SW 1271 (cell line): ENCODE results near the gene TSC1.

Source experiments
- DNase-seq, 2 experiments: peaks; one replicate each; lab custom pipeline; 2025; lab: John Stamatoyannopoulos, UW

TSC1 gene

GRCh38 chr9:132862533-132862932 lies 81.9 kb downstream of the TSC1 start:
- DNase-seq: no peak

GRCh38 chr9:132861666-132862065 lies 82.8 kb downstream of the TSC1 start:
- no peak for DNase-seq

- no peak for DNase-seq
Measured at GRCh38 chr9:132858751-132859150, 85.7 kb downstream of the TSC1 start.

GRCh38 chr9:132857616-132858342 lies 86.6 kb downstream of the TSC1 start:
- no peak for DNase-seq

GRCh38 chr9:132857031-132857430 lies 87.4 kb downstream of the TSC1 start:
- no peak for DNase-seq

- DNase-seq: no peak
Measured at GRCh38 chr9:132855904-132856303, 88.5 kb downstream of the TSC1 start.

- no peak for DNase-seq
Measured at GRCh38 chr9:132854832-132855231, 89.6 kb downstream of the TSC1 start.

- no peak for DNase-seq
Measured at GRCh38 chr9:132853482-132853881, 90.9 kb downstream of the TSC1 start.

- DNase-seq: no peak
Measured at GRCh38 chr9:132849185-132849706, 95.2 kb downstream of the TSC1 start.

- no peak for DNase-seq
Measured at GRCh38 chr9:132846918-132847515, 97.4 kb downstream of the TSC1 start.

GRCh38 chr9:132846109-132846917 lies 98.1 kb downstream of the TSC1 start:
- DNase-seq: no peak

- DNase-seq: no peak
Measured at GRCh38 chr9:132842124-132843044, 102.0 kb downstream of the TSC1 start.
